A549 (cell line): ENCODE data around the gene LRRC75B.

ENCODE experiments used
- CEBPB ChIP-seq, 2 experiments: fragments of >200 bp in 1 of 2; sonication (Bioruptor Twin) in 1 of 2; formaldehyde crosslinking in 1 of 2; IDR thresholded peaks; 2 replicates each; pipeline ENCODE4 v1.6.1; 2012 to 2016
- EP300 ChIP-seq, 2 experiments: fragments of >200 bp; sonication (Bioruptor Twin); formaldehyde crosslinking; IDR thresholded peaks; 2 replicates in 1 of 2; 3 replicates in 1 of 2; pipeline ENCODE4 v1.6.1; 2016 to 2017
- FOSL2 ChIP-seq, 2 experiments: fragments of 450-650 bp in 1 of 2; fragments of >200 bp in 1 of 2; sonication (Bioruptor Twin) in 1 of 2; formaldehyde crosslinking; IDR thresholded peaks; 2 replicates each; pipeline versions ENCODE4 v1.5.0 to v1.6.1; 2016 to 2020; ENCODE audit warnings: mild to moderate bottlenecking in 1 of 2, moderate library complexity in 1 of 2
- KDM1A ChIP-seq: fragments of 200-600 bp; sonication (generic); IDR thresholded peaks from 2 replicates; pipeline ENCODE4 v1.6.1; 2016; ENCODE audit warnings: low read depth, mild to moderate bottlenecking
- MYC ChIP-seq: IDR thresholded peaks from 2 replicates; pipeline ENCODE4 v1.6.1; 2012; ENCODE audit warnings: mild to moderate bottlenecking, inconsistent platforms, low read length, improper control_type of control experiment, borderline replicate concordance
- POLR2A ChIP-seq: IDR thresholded peaks from 2 replicates; pipeline ENCODE4 v1.6.1; 2012; ENCODE audit warnings: mild to moderate bottlenecking, low read length
- RFX5 ChIP-seq: fragments of 450-650 bp; IDR thresholded peaks from 2 replicates; pipeline ENCODE4 v1.7.1; 2014; ENCODE audit warnings: antibody characterized with exemption, mild to moderate bottlenecking, moderate library complexity
- TF ChIP-seq, protein P1 (sequence below): fragments of 450-650 bp; IDR thresholded peaks from 2 replicates; pipeline ENCODE4 v1.6.1; 2014; ENCODE audit warnings: antibody characterized with exemption
- TF ChIP-seq, protein P2 (sequence below): fragments of 200-600 bp; sonication (generic); IDR thresholded peaks from 2 replicates; pipeline ENCODE4 v1.6.1; 2016; ENCODE audit warnings: antibody characterized with exemption, mild to moderate bottlenecking, moderate library complexity

DNA sequence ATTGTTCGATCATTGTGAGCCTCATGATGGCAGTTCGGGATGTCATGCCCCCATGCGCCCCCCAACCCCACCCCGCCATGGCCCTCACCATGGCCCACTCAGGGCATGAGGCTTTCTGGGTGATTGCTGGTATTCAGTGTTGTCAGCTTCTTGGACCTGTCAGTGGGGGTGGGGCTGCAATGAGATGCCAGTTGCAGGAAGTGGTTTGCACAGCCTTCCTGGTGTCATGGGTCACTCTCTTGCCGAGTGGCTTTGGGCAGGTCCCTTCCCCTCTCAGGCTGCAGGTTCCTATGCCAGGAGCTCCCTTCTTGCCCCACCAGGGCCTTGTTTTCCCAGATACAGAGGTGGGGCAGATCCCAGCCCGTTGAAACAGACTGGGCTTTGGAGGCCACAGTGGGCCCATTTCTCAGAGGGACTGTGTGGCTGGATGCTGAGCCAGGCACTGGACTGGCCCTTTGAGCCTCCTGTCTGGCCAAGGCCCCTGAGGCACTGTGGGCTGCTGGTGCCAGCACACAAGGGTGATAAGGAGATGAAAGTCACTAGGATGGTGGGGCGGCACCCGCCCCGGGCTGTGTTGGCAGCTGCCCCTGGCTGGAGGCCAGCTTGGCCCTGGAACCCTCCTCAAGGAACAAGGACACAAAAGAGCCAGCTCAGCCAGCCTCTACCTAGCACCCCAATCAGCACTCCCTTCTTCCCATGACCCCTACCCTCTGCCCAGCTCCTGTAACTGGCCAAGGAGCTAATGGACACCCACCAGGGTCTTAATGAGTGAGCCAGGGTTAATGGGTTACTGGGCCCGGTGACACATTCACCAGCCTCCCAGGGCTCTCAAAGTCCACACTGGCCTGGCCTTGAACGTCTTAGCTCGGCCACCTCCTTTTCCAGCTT, 8.6 kb upstream of the LRRC75B start:
- TF ChIP-seq FOSL2 (IDR thresholded peaks at IDR 0.05) (no peak), FOSL2 (CRISPR knock-in tag; IDR thresholded peaks at IDR 0.05) (no peak), EP300 (IDR thresholded peaks at IDR 0.05) (no peak), RFX5 (no peak), CEBPB (IDR thresholded peaks at IDR 0.05) (no peak), POLR2A (no peak), KDM1A (no peak), MYC (no peak)
- TF ChIP-seq, protein P1, sequence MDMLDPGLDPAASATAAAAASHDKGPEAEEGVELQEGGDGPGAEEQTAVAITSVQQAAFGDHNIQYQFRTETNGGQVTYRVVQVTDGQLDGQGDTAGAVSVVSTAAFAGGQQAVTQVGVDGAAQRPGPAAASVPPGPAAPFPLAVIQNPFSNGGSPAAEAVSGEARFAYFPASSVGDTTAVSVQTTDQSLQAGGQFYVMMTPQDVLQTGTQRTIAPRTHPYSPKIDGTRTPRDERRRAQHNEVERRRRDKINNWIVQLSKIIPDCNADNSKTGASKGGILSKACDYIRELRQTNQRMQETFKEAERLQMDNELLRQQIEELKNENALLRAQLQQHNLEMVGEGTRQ = no peak
- TF ChIP-seq, protein P2, sequence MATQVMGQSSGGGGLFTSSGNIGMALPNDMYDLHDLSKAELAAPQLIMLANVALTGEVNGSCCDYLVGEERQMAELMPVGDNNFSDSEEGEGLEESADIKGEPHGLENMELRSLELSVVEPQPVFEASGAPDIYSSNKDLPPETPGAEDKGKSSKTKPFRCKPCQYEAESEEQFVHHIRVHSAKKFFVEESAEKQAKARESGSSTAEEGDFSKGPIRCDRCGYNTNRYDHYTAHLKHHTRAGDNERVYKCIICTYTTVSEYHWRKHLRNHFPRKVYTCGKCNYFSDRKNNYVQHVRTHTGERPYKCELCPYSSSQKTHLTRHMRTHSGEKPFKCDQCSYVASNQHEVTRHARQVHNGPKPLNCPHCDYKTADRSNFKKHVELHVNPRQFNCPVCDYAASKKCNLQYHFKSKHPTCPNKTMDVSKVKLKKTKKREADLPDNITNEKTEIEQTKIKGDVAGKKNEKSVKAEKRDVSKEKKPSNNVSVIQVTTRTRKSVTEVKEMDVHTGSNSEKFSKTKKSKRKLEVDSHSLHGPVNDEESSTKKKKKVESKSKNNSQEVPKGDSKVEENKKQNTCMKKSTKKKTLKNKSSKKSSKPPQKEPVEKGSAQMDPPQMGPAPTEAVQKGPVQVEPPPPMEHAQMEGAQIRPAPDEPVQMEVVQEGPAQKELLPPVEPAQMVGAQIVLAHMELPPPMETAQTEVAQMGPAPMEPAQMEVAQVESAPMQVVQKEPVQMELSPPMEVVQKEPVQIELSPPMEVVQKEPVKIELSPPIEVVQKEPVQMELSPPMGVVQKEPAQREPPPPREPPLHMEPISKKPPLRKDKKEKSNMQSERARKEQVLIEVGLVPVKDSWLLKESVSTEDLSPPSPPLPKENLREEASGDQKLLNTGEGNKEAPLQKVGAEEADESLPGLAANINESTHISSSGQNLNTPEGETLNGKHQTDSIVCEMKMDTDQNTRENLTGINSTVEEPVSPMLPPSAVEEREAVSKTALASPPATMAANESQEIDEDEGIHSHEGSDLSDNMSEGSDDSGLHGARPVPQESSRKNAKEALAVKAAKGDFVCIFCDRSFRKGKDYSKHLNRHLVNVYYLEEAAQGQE = no peak
